Measurements from ENCODE around the gene RAVER2.
"Not testable (repeated sequence)": the region's sequence is repeated elsewhere in the genome, so short reads cannot be mapped to it uniquely, and the experiment has no call there.

Gene RAVER2

DNA sequence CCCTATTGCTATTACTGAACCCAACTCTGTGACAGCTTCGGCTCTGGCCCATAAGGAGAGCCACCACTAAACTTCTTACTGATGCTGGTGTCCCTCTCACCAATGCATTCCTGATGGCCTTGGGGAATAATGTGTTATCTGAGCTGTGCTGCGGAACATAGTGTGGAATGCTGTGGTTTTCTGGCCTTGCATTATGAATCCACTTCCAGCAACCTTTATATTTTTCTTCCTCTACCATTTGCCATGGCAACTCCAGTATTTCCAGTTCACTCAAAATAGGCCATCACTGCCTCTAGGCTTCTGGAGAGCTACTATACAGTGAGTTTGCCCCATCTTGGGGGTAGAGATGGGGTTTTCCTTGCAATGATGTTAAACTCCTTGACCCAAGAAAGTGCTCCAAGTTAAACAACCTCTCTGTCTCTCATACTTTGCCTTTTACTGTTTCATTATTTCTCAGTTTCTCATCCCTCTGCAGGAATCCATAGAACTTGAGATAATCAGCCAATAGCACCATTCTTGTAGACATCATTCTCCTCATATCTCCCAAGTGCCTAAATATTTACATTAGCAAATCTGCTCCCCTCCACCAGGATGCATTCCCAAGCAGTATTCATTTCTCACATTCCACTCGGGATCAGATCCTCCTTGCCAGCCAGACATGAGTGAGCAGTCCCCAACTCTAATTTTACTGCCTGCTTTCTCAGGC is 11.1 kb upstream of the RAVER2 start:
- no peak for DNase-seq (ENCODE audit: insufficient read length, low spot score)
- FAIRE-seq, result no peak
- TF ChIP-seq, protein P1, sequence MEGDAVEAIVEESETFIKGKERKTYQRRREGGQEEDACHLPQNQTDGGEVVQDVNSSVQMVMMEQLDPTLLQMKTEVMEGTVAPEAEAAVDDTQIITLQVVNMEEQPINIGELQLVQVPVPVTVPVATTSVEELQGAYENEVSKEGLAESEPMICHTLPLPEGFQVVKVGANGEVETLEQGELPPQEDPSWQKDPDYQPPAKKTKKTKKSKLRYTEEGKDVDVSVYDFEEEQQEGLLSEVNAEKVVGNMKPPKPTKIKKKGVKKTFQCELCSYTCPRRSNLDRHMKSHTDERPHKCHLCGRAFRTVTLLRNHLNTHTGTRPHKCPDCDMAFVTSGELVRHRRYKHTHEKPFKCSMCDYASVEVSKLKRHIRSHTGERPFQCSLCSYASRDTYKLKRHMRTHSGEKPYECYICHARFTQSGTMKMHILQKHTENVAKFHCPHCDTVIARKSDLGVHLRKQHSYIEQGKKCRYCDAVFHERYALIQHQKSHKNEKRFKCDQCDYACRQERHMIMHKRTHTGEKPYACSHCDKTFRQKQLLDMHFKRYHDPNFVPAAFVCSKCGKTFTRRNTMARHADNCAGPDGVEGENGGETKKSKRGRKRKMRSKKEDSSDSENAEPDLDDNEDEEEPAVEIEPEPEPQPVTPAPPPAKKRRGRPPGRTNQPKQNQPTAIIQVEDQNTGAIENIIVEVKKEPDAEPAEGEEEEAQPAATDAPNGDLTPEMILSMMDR (IDR thresholded peaks at IDR 0.05; ENCODE audit: insufficient read depth, missing control alignments), result no peak

DNA sequence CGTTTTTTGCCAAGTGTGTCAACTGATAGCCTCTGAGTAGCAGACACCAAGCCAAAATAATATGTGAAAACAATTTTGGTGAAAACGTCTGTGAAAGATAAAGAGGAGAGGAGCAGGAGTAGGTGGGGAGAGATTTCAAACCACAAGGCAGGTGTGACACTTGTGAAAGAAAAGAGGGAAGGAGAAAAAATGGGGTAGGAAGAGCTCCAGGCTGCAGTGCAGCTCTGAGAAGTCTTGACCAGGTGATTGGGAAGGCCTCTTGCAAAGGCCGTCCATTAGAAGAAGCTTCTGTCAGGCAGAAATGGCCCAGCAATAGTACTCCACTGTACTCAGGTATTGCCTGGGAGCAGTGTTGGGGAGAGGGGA is 10.6 kb upstream of the RAVER2 start:
- DNase-seq (ENCODE audit: insufficient read length, low spot score) (no peak), FAIRE-seq (no peak)
- TF ChIP-seq, protein P1 (IDR thresholded peaks at IDR 0.05; ENCODE audit: insufficient read depth, missing control alignments), result no peak

DNA sequence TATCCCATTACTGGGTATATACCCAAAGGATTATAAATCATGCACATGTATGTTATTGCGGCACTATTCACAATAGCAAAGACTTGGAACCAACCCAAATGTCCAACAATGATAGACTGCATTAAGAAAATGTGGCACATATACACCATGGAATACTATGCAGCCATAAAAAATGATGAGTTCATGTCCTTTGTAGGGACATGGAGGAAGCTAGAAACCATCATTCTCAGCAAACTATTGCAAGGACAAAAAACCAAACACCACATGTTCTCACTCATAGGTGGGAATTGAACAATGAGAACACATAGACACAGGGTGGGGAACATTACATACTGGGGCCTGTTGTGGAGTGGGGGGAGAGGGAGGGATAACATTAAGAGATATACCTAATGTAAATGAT is 4.2 kb upstream of the RAVER2 start:
- not testable (repeated sequence) for FAIRE-seq; DNase-seq (ENCODE audit: insufficient read length, low spot score)

DNA sequence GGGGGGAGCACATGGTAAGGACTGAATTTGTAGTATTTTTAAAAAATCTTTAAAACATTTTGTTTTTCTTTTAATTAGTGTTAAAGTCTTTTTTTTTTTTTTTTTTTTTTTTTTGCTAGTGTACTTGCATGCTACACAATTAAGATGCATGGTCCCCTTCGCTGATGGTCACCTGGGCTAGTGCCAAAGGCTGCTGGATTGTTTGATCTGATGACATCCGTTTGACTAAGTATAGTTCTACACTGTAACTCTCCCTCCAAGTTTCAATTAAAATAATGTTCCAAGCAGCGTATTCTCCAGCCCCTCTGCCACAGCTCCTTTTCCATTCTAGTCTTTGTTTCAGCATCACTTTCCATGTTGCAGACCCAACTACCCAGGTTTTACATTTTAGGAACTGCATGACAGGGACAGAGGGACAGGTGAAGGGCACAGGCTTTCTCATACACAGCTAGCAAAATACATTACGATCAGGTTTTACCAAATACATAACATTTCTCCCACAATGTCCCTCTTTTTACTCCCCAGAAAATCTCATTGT is 852 bp upstream of the RAVER2 start:
- DNase-seq (ENCODE audit: insufficient read length, low spot score) (no peak), FAIRE-seq (no peak)
- TF ChIP-seq, protein P1 (IDR thresholded peaks at IDR 0.05; ENCODE audit: insufficient read depth, missing control alignments), result no peak

DNA sequence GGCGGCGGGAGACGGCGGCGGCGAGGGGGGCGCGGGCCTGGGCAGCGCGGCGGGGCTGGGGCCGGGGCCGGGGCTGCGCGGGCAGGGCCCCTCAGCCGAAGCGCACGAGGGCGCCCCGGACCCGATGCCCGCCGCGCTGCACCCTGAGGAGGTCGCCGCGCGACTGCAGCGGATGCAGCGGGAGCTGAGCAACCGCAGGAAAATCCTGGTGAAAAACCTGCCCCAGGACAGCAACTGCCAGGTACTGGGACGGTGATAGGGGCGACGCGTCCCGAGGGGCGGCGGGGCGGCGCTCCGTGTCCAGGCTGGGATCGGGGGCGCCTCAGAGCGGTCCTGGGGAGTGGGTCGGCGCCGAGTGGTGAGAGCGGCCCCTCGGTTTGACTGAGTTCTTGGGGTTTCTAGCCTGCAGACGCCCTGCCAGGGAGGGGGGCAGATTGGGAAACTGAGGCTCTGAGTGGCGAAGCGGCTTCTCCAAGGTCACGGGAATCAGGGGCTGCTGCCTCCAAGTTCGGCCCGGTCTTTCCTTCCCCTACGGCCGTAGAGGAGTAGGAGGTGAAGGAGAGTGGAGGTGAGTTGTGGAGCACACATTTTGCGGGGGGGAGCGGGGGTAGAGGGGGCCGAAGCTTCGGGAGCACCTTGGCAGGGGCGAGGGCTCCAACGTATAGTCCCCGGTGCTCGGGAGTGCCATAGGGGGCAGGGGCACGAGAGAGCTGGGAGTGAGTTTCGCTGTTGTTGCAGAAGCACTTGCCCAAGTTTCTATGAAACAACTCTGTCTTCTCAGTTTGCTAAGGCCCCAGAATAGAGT is 508 bp downstream of the RAVER2 start:
- no peak for DNase-seq (ENCODE audit: insufficient read length, low spot score)
- no peak for FAIRE-seq
- TF ChIP-seq, protein P1 (IDR thresholded peaks at IDR 0.05; ENCODE audit: insufficient read depth, missing control alignments), result no peak

DNA sequence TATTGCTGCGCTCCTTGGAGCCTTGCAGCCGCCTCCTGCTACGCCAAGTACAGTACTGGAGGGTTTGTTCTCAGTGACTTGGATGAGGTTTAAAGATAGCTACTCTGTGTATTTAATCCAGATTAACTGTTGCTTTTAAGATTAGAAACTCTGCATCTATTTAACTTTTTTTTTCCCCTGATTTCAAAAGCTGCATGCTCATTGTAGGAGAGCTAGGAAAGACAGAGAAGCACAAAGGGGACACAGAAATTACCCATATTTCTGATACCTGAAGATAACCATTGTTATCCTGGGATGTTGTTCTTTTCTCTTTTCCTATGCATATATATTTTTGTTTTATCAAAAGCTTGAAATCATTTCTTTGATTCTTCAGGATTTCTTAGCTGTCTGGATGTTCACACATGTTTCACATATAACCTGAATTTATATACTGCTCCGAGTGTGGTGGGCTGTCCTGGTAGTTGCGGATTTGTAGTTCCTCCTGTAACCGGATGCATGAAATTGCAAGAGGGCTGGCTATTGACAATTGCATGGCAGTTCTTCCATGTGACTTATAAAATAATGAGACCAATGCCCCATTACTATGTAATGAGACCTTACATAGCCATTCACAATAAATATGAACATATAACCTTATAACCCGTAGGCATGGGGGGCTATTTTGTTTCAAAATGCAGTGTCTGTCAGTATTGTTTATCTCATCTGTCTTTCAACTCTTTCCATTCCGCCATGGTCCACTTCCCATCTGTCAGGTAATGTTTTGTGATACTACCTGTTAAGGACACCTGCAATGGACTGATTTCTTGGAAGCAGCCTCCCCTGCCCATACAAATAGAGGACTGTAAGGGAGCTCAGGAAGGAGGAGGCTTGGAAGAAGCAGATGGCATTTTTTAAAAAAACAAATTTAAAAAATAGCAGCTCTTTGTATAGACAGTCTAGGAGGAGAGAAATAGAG is 1.4 kb downstream of the RAVER2 start:
- DNase-seq (ENCODE audit: insufficient read length, low spot score) (no peak), FAIRE-seq (no peak)
- TF ChIP-seq, protein P1 (IDR thresholded peaks at IDR 0.05; ENCODE audit: insufficient read depth, missing control alignments), result no peak

DNA sequence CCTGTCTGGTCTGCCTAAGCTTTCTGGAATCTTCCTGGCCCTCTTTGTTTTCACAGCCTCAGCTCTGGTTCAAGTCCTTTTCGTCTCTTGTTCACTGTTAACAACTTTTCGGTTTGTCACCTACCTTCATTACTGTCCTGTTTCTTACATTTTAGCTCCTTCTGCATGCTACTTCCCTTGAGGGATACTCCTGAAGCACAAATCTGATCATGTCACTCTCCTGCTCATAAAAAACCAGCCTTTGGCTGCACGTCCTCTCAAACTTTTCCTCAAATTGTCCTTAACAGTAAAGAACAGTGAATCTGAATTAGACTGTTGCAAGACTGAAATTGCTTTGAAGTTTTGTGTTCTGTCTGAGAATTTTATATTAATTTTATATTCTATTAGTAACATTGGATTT is 3.3 kb downstream of the RAVER2 start:
- TF ChIP-seq, protein P1 (IDR thresholded peaks at IDR 0.05; ENCODE audit: insufficient read depth, missing control alignments), result no peak
- no peak for FAIRE-seq
- DNase-seq (ENCODE audit: insufficient read length, low spot score), result no peak

All from D721Med (cell line).